SK-N-SH treated with all-trans-retinoic acid at 6 μM for 48 hours (cell line): ENCODE data around the gene GPR62.

ENCODE experiments used
- ARNTL ChIP-seq: fragments of 450-650 bp; formaldehyde crosslinking; IDR thresholded peaks from 2 replicates; pipeline ENCODE4 v1.5.0; 2020; ENCODE audit warnings: low read depth, mild to moderate bottlenecking, moderate library complexity, borderline replicate concordance
- ESRRG ChIP-seq: fragments of 250-450 bp; sonication (Bioruptor Pico); IDR thresholded peaks from 2 replicates; pipeline ENCODE4 v1.6.1; 2021; ENCODE audit warnings: mild to moderate bottlenecking
- GLIS3 ChIP-seq: fragments of 250-450 bp; sonication (Bioruptor Pico); IDR thresholded peaks from 2 replicates; pipeline ENCODE4 v1.5.0; 2020; ENCODE audit warnings: mild to moderate bottlenecking, moderate library complexity
- ISL1 ChIP-seq: fragments of 250-450 bp; sonication (Bioruptor Pico); IDR thresholded peaks from 2 replicates; pipeline ENCODE4 v2.1.2; 2022; ENCODE audit warnings: mild to moderate bottlenecking, moderate library complexity
- PPARA ChIP-seq: fragments of 250-450 bp; sonication (Bioruptor Pico); IDR thresholded peaks from 2 replicates; pipeline ENCODE4 v1.5.0; 2020; ENCODE audit warnings: mild to moderate bottlenecking, borderline replicate concordance
- RARB ChIP-seq: fragments of 250-450 bp; sonication (Bioruptor Pico); IDR thresholded peaks from 2 replicates; pipeline ENCODE4 v1.8.0; 2021; ENCODE audit warnings: mild to moderate bottlenecking, moderate library complexity
- ZFP30 ChIP-seq: fragments of 450-650 bp; formaldehyde crosslinking; IDR thresholded peaks from 2 replicates; pipeline ENCODE4 v1.5.0; 2022; ENCODE audit warnings: mild to moderate bottlenecking, moderate library complexity
- TF ChIP-seq, protein P1 (sequence below): fragments of 250-450 bp; sonication (Bioruptor Pico); IDR thresholded peaks from 2 replicates; pipeline ENCODE4 v1.5.0; 2020; ENCODE audit warnings: mild to moderate bottlenecking, moderate library complexity
- TF ChIP-seq, protein P2 (sequence below): fragments of 250-450 bp; sonication (Bioruptor Pico); IDR thresholded peaks from 2 replicates; pipeline ENCODE4 v1.8.0; 2020; ENCODE audit warnings: mild to moderate bottlenecking, moderate library complexity, borderline replicate concordance

DNA sequence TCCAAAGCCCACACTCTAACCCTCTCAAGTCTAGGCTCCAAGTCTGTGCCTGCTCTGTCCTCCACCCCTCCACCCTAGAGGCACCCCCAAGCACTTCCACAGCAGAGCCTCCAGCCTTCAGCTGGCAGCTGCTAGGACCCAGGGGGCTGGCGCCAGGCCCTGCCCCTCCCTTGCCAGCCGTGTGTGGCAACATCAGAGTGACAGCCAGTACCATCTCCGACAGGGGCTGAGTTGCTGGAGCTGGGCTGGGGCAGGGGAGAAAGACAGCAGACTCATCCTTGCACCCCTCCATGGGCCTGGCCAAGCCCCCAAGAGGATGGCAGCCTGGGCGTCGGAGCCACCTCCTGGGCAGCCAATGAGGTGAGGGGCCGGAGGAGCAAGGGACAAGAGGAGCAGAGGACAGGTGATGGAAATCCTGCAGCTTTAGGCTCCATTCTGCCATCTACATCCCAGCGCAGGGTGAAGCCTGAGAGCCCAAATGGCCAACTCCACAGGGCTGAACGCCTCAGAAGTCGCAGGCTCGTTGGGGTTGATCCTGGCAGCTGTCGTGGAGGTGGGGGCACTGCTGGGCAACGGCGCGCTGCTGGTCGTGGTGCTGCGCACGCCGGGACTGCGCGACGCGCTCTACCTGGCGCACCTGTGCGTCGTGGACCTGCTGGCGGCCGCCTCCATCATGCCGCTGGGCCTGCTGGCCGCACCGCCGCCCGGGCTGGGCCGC lies at the start of gene GPR62:
- TF ChIP-seq RARB (CRISPR knock-in tag) (no peak), PPARA (CRISPR knock-in tag) (no peak), ZFP30 (CRISPR knock-in tag) (no peak), ARNTL (CRISPR knock-in tag) (no peak), ESRRG (no peak), ISL1 (CRISPR knock-in tag) (no peak), GLIS3 (CRISPR knock-in tag) (no peak)
- TF ChIP-seq, protein P1, sequence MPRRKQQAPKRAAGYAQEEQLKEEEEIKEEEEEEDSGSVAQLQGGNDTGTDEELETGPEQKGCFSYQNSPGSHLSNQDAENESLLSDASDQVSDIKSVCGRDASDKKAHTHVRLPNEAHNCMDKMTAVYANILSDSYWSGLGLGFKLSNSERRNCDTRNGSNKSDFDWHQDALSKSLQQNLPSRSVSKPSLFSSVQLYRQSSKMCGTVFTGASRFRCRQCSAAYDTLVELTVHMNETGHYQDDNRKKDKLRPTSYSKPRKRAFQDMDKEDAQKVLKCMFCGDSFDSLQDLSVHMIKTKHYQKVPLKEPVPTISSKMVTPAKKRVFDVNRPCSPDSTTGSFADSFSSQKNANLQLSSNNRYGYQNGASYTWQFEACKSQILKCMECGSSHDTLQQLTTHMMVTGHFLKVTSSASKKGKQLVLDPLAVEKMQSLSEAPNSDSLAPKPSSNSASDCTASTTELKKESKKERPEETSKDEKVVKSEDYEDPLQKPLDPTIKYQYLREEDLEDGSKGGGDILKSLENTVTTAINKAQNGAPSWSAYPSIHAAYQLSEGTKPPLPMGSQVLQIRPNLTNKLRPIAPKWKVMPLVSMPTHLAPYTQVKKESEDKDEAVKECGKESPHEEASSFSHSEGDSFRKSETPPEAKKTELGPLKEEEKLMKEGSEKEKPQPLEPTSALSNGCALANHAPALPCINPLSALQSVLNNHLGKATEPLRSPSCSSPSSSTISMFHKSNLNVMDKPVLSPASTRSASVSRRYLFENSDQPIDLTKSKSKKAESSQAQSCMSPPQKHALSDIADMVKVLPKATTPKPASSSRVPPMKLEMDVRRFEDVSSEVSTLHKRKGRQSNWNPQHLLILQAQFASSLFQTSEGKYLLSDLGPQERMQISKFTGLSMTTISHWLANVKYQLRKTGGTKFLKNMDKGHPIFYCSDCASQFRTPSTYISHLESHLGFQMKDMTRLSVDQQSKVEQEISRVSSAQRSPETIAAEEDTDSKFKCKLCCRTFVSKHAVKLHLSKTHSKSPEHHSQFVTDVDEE, result no peak
- TF ChIP-seq, protein P2, sequence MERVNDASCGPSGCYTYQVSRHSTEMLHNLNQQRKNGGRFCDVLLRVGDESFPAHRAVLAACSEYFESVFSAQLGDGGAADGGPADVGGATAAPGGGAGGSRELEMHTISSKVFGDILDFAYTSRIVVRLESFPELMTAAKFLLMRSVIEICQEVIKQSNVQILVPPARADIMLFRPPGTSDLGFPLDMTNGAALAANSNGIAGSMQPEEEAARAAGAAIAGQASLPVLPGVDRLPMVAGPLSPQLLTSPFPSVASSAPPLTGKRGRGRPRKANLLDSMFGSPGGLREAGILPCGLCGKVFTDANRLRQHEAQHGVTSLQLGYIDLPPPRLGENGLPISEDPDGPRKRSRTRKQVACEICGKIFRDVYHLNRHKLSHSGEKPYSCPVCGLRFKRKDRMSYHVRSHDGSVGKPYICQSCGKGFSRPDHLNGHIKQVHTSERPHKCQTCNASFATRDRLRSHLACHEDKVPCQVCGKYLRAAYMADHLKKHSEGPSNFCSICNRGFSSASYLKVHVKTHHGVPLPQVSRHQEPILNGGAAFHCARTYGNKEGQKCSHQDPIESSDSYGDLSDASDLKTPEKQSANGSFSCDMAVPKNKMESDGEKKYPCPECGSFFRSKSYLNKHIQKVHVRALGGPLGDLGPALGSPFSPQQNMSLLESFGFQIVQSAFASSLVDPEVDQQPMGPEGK, result no peak
